Upper lobe of left lung (tissue), 6 donors: ENCODE data around the gene CMIP. TPM values are rescaled to one million over a fixed set of nuclear protein-coding genes. Genes with fewer than 3 reads are reported as not detected.
A peak's percentile ranks its signal among the peaks of the same experiment; 100 is the strongest.

ENCODE experiments used
- ATAC-seq, 2 donors: fragments of 200-7000 bp; cut with Tn5 transposase; one replicate each; pipeline ENCODE4 v1.9.1; 2022; ENCODE audit warnings: mild to moderate bottlenecking in 2 of 2, moderate library complexity in 2 of 2; ENCODE audit not compliant: low FRiP score in 2 of 2
- DNase-seq, 2 donors: peaks; one replicate each; pipeline ENCODE4 v3.0.0-alpha.2; 2019 to 2020
- H3K27ac ChIP-seq, 4 donors: fragments of 200-600 bp; sonication (generic); one replicate each; pipeline ENCODE4 v1.5.1; 2016 to 2019
- H3K27me3 ChIP-seq, 4 donors: fragments of 200-600 bp; sonication (generic); one replicate each; pipeline ENCODE4 v1.5.1; 2017 to 2019
- H3K36me3 ChIP-seq, 4 donors: fragments of 200-600 bp; sonication (generic); one replicate each; pipeline ENCODE4 v1.5.1; 2016 to 2019
- H3K4me1 ChIP-seq, 4 donors: fragments of 200-600 bp; sonication (generic); one replicate each; pipeline ENCODE4 v1.5.1; 2018 to 2019
- H3K4me3 ChIP-seq, 4 donors: fragments of 200-600 bp; sonication (generic); one replicate each; pipeline ENCODE4 v1.5.1; 2017 to 2019; ENCODE audit warnings: mild to moderate bottlenecking in 2 of 4, moderate library complexity in 1 of 4
- H3K9me3 ChIP-seq, 4 donors: fragments of 200-600 bp; sonication (generic); one replicate each; pipeline ENCODE4 v1.5.1; 2018 to 2019
- CTCF ChIP-seq, 6 experiments: fragments of 450-650 bp in 4 of 6; fragments of 200-600 bp in 2 of 6; sonication (generic) in 2 of 6; IDR thresholded peaks; one replicate each; pipeline ENCODE4 v1.5.1; 2016 to 2019; ENCODE audit warnings: antibody characterized with exemption in 6 of 6
- EP300 ChIP-seq, 4 donors: sonication (generic); formaldehyde crosslinking; IDR thresholded peaks; one replicate each; pipeline ENCODE4 v1.5.1; 2017; ENCODE audit warnings: antibody characterized with exemption in 4 of 4, control low read depth in 2 of 4
- POLR2A ChIP-seq, 4 donors: fragments of 450-650 bp; IDR thresholded peaks; one replicate each; pipeline ENCODE4 v1.5.1; 2016 to 2017; ENCODE audit warnings: antibody characterized with exemption in 4 of 4, mild to moderate bottlenecking in 2 of 4
- POLR2AphosphoS5 ChIP-seq, 2 donors: sonication (generic); formaldehyde crosslinking; IDR thresholded peaks; one replicate each; pipeline ENCODE4 v1.5.1; 2017; ENCODE audit warnings: antibody characterized with exemption in 2 of 2
- WGBS, 2 donors: methylation state at CpG; one replicate each; pipeline ENCODE4 v1.1.5; 2017 to 2018; 5-methylcytosine and 5-hydroxymethylcytosine counted together
- total RNA-seq, 6 donors: library from RNA; depleted of rRNA in 4 of 6; stranded (reverse); fragments of >200 nt in 4 of 6; gene quantifications; one replicate each; pipeline versions ENCODE4 v1.1.0 to v1.2.1, GENCODE V29; 2016 to 2021
- donor health status: DM: no; HTN: no; CAD: no; lungs with moderate emphysema.
- donor health status: DM: no; HTN: yes; CAD: no; lungs with severe emphysema.

CMIP gene
- total RNA-seq, 6 donors from 2014 or later = 48.3 to 109 (median 67.6) TPM

- Histone ChIP-seq H3K4me3 (no peak overlapping the region), H3K36me3 (peaks cover 0 to 7% (median 0%) of the 10 kb centered on the region in 4 donors), H3K27me3 (no peaks in the 10 kb centered on the region), H3K9me3 (no peaks in the 10 kb centered on the region), H3K27ac (peak overlapping the region; percentile 32 to 65 (median 49)), H3K4me1 (peaks cover 68 to 94% (median 82%) of the 10 kb centered on the region in 4 donors)
- TF ChIP-seq POLR2AphosphoS5 (IDR thresholded peaks at IDR 0.05) (no peak), EP300 (IDR thresholded peaks at IDR 0.05) (no peak), CTCF (IDR thresholded peaks at IDR 0.05) (no peak), POLR2A (IDR thresholded peaks at IDR 0.05) (no peak)
- ATAC-seq (peak in 1 of 2 donors; percentile 1), DNase-seq (no peak)
- whole genome bisulfite sequencing, 2 donors = 89 to 91% methylated on average over 17 to 19 of the region's 20 CpGs
Observed at GRCh38 chr16:81473969-81474959, 29.7 kb downstream of the CMIP start.

GRCh38 chr16:81477697-81478693, 33.4 kb downstream of the CMIP start:
- Histone ChIP-seq H3K4me3 (peak overlapping the region in 2 of 4 donors; percentile 5 to 15), H3K36me3 (no peaks in the 10 kb centered on the region), H3K4me1 (peaks cover 76 to 98% (median 91%) of the 10 kb centered on the region in 4 donors), H3K9me3 (no peaks in the 10 kb centered on the region), H3K27me3 (no peaks in the 10 kb centered on the region), H3K27ac (peak overlapping the region; percentile 74 to 85 (median 78))
- TF ChIP-seq POLR2A (IDR thresholded peaks at IDR 0.05) = no peak
- no peak for TF ChIP-seq EP300 (IDR thresholded peaks at IDR 0.05)
- no peak for TF ChIP-seq CTCF (IDR thresholded peaks at IDR 0.05)
- TF ChIP-seq POLR2AphosphoS5 (IDR thresholded peaks at IDR 0.05) = no peak
- DNase-seq (no peak), ATAC-seq (no peak)
- WGBS, 2 donors = 67 to 73% methylated on average over 18 to 19 of the region's 19 CpGs

GRCh38 chr16:81478876-81479511, 34.4 kb downstream of the CMIP start:
- H3K4me3 ChIP-seq = peak overlapping the region in 2 of 4 donors; percentile 5 to 15
- DNase-seq (peak in 1 of 2 donors; percentile 86), ATAC-seq (peak in 1 of 2 donors; percentile 79)
- no peaks in the 10 kb centered on the region for H3K36me3 ChIP-seq
- H3K27me3 ChIP-seq = no peaks in the 10 kb centered on the region
- no peaks in the 10 kb centered on the region for H3K9me3 ChIP-seq
- 15 to 41% methylated on average over 12 to 13 of the region's 13 CpGs for WGBS, 2 donors
- peak overlapping the region; percentile 74 to 85 (median 78) for H3K27ac ChIP-seq
- TF ChIP-seq EP300 (IDR thresholded peaks at IDR 0.05) = peak in 2 of 4 donors; percentile 13 to 36
- peak; percentile 30 to 69 for TF ChIP-seq POLR2AphosphoS5 (IDR thresholded peaks at IDR 0.05)
- TF ChIP-seq POLR2A (IDR thresholded peaks at IDR 0.05) = peak in 1 of 4 donors; percentile 31
- no peak for TF ChIP-seq CTCF (IDR thresholded peaks at IDR 0.05)
- peaks cover 77 to 98% (median 91%) of the 10 kb centered on the region in 4 donors for H3K4me1 ChIP-seq

- H3K27me3 ChIP-seq = no peaks in the 10 kb centered on the region
- H3K9me3 ChIP-seq = no peaks in the 10 kb centered on the region
- TF ChIP-seq POLR2A (IDR thresholded peaks at IDR 0.05) = no peak
- TF ChIP-seq CTCF (IDR thresholded peaks at IDR 0.05) = no peak
- no peak for TF ChIP-seq EP300 (IDR thresholded peaks at IDR 0.05)
- no peak for TF ChIP-seq POLR2AphosphoS5 (IDR thresholded peaks at IDR 0.05)
- no peaks in the 10 kb centered on the region for H3K36me3 ChIP-seq
- peaks cover 75 to 100% (median 95%) of the 10 kb centered on the region in 4 donors for H3K4me1 ChIP-seq
- H3K27ac ChIP-seq = peak overlapping the region; percentile 74 to 85 (median 78)
- 75 to 80% methylated on average over 9 of the region's 9 CpGs for WGBS, 2 donors
- no peak overlapping the region for H3K4me3 ChIP-seq
- DNase-seq = no peak
- ATAC-seq = no peak
Observed at GRCh38 chr16:81480606-81481206, 36.1 kb downstream of the CMIP start.
